ENCODE results near the gene RHCE. TPM values are rescaled to one million over a fixed set of nuclear protein-coding genes. Genes with fewer than 3 reads are reported as not detected.
A peak's percentile ranks its signal among the peaks of the same experiment; 100 is the strongest.
"Not testable (repeated sequence)": the region's sequence is repeated elsewhere in the genome, so short reads cannot be mapped to it uniquely, and the experiment has no call there.

RHCE gene
- total RNA-seq, 1 experiment from 2014 or later: 0.10 TPM

DNA sequence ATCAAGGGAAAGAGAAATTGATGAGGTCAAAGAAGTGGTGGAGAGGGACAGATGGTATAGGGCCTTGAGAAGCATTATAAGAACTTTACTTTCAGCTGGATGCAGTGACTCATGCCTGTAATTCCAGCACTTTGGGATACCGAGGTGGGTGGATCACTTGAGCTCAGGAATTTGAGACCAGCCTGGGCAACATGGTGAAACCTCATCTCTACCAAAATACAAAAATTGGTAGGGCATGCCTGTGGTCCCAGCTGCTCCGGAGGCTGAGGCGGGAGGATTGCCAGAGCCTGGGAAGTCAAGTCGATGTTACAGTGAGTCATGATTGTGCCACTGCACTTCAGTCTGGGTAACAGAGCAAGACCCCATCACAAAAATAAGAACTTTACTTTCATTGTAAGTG is 76.8 kb downstream of the RHCE start:
- peak; percentile 77 for DNase-seq (ENCODE audit: low spot score)

DNA sequence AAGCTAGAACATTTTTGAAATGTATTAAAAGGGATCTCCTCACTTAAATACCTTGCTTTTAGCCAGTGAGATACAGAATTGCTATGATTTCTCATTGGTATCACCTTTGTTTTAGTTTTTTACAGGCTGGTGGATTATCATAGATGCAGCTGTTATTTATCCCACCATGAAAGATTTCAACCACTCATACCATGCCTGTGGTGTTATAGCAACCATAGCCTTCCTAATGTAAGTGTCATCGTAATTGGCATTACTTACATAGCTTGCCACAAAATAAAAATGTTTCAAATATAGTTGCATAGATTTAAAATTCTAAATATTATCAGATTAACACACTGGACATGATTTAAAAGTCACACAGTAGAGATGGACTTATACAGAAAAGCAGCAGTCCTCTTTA is 77.8 kb downstream of the RHCE start:
- no peak for DNase-seq (ENCODE audit: low spot score)

DNA sequence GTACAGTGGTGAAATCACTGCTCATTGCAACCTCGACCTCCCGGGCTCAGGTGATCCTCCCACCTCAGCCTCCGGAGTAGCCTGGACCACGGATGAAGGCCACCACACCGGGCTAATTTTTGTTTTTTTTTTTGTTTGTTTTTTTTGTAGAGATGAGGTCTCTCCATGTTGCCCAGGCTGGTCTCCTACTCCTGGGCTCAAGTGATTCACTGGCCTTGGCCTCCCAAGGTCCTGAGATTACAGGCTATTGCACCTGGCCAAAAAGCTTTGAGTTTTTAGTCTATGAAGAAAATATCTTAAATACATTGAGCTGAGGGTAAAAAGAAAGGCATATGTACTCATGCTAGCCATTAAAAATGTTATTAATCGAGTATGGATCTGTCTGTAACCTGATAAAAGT is 78.9 kb downstream of the RHCE start:
- no peak for DNase-seq (ENCODE audit: low spot score)

- DNase-seq (ENCODE audit: low spot score): no peak
These were observed 81.6 kb downstream of the RHCE start for GRCh38 chr1:25338986-25339385.

- DNase-seq (ENCODE audit: low spot score): peak; percentile 73
These were observed 82.2 kb downstream of the RHCE start, which contains the start of gene TMEM50A for GRCh38 chr1:25338188-25338981. Gene TMEM50A, plus strand, starts transcription at chr1:25338334. Its CDS starts 2,153 bp downstream, at chr1:25340487.

GRCh38 chr1:25337483-25338187 is 83.0 kb downstream of the RHCE start:
- not testable (repeated sequence) for DNase-seq (ENCODE audit: low spot score)

DNA sequence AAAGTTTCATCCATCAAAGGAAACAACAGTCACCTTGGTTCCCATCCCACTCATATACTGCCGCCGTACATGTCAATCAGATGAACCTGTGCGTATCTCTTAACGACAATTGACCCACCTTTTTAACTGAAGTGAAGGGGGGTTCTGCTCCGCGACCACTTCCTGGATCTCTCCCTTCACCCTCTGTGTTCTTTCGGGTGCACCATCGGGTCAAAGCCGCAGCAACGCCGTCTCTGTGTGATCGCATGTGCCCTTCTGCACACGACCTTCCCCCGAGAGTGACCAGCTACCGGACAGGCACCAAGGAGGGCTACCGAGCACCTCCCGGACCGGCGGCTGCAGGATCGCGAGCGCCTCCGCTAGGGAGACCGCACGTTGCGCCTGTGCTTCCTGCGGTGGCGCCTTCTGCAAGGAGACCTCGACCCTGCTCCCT is 83.7 kb downstream of the RHCE start:
- not testable (repeated sequence) for DNase-seq (ENCODE audit: low spot score)

GRCh38 chr1:25329950-25330349 is 90.7 kb downstream of the RHCE start:
- DNase-seq (ENCODE audit: low spot score): peak; percentile 66

GRCh38 chr1:25329336-25329735 is 91.3 kb downstream of the RHCE start:
- not testable (repeated sequence) for DNase-seq (ENCODE audit: low spot score)

DNA sequence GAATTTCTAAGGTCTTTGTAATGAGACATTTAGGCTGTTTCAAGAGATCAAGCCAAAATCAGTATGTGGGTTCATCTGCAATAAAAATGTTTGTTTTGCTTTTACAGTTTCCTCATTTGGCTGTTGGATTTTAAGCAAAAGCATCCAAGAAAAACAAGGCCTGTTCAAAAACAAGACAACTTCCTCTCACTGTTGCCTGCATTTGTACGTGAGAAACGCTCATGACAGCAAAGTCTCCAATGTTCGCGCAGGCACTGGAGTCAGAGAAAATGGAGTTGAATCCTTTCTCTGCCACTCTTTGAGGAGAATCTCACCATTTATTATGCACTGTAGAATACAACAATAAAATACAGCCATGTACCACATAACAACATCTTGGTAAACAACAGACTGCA is 91.8 kb downstream of the RHCE start:
- DNase-seq (ENCODE audit: low spot score): not testable (repeated sequence)

GRCh38 chr1:25327864-25328790 is 92.5 kb downstream of the RHCE start:
- not testable (repeated sequence) for DNase-seq (ENCODE audit: low spot score)

DNA sequence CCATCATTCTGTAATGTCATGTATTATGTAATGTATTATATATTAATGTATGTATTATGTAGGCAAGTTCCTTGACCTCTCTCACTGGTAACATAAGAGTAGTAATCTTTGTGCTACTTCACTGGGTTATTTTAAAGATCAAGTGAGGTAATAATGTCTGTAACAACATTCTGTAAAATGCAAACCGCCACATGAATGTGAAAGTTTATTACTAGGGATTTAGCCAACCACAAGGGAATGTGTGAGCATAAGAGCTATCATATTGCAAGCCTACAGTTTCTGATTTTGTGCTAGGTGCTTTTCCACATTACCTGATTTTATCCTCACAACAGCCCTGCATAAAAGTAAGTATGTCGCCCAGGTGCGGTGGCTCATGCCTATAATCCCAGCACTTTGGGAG is 96.2 kb downstream of the RHCE start:
- DNase-seq (ENCODE audit: low spot score): not testable (repeated sequence)

DNA sequence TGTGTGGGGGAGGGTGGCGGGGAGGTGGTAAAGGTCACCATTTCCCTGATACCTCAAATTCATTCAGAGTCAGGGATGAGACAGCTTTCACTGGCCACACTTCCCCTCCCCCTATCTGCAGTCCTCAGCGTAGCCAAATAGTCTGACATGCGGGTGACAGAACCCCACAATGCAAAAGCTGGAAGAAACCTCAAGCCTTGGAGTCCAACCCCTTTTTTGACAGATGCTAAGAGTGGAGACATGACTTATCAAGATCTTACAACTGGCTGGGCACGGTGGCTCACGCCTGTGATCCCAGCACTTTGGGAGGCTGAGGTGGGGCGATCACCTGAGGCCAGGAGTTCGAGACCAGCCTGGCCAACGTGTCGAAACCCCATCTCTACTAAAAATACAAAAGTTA is 98.5 kb downstream of the RHCE start:
- DNase-seq (ENCODE audit: low spot score): not testable (repeated sequence)

DNA sequence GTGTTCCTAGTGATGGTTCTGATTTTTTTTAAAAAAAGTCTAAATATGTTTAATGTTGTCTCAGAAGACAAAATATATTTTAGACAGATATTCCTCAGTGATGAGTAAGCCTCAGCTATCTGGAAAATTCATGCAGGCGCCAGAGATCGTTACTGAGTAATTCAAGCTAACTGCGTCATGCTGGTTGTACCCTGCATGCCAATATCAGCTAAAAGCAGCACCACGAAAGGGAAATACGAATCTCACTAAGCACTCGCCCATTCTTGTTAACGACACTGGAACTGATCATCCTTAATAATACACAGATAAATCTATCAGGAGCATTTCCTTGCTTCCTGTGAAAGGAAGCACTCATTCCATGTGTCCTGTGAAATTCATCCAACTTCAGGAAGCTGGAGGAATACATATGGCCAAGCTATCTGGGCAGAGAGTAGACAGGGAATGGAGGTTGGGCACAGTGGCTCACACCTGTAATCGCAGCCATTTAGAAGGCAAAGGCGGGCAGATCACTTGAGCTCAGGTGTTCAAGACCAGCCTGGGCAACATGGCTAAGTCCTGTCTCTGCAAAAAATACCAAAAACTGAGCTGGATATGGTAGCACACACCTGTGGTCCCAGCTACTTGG is 100.2 kb downstream of the RHCE start:
- not testable (repeated sequence) for DNase-seq (ENCODE audit: low spot score)

DNA sequence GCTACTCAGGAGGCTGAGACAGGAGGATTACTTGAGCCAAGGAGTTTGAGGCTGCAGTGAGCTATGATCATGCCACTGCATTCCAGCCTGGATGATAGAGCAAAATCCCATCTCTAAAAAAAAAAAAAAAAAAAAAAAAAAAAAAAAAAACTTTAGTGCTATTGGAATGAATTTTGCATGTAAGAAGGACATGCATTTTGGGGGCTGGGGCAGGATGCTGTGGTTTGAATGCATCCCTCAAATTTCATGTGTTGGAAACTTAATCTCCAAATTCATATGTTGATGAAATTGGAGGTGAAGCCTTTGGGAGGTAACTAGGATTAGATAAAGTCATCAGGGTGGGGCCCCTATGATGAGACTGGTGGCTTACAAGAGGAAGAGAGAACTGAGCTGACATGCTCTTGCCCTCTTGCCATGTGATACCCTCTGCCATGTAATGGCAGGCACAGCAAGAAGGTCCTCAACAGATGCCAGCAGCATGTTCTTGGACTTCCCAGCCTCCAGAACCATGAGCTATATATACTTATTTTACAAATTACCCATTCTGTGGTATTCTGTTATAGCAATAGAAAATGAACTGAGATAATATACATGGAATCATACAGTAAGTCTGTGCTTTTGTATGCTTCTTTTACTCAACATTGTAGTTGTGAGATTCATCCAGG is 107.7 kb downstream of the RHCE start:
- DNase-seq (ENCODE audit: low spot score): not testable (repeated sequence)

Other genes with a start within 250 kb of the RHCE start
- gene SYF2, start 188.3 kb downstream of the RHCE start, total RNA-seq (2014; rRNA removed; shearing (Covaris generic)): 45.7 and 46.9 TPM in 2 replicates
- 23.1 and 31.2 TPM in 2 replicates for gene RSRP1, start 173.4 kb downstream of the RHCE start, total RNA-seq (2014; rRNA removed; shearing (Covaris generic))
- gene RHD, start 148.3 kb downstream of the RHCE start, total RNA-seq (2014; rRNA removed; shearing (Covaris generic)): not detected in 2 replicates
- 68.7 and 96.0 TPM in 2 replicates for gene TMEM50A, start 82.5 kb downstream of the RHCE start, total RNA-seq (2014; rRNA removed; shearing (Covaris generic))
- 14.9 and 17.2 TPM in 2 replicates for gene MACO1, start 10.1 kb upstream of the RHCE start, total RNA-seq (2014; rRNA removed; shearing (Covaris generic))
- 9.5 and 12.5 TPM in 2 replicates for gene LDLRAP1, start 122.8 kb upstream of the RHCE start, total RNA-seq (2014; rRNA removed; shearing (Covaris generic))
- 0.95 TPM in 1 of 2 replicates, not detected in the other for gene MAN1C1, start 196.0 kb upstream of the RHCE start, total RNA-seq (2014; rRNA removed; shearing (Covaris generic))